ENCODE results near the gene FOCAD.
"Not testable (repeated sequence)": the region's sequence is repeated elsewhere in the genome, so short reads cannot be mapped to it uniquely, and the experiment has no call there.

FOCAD gene

DNA sequence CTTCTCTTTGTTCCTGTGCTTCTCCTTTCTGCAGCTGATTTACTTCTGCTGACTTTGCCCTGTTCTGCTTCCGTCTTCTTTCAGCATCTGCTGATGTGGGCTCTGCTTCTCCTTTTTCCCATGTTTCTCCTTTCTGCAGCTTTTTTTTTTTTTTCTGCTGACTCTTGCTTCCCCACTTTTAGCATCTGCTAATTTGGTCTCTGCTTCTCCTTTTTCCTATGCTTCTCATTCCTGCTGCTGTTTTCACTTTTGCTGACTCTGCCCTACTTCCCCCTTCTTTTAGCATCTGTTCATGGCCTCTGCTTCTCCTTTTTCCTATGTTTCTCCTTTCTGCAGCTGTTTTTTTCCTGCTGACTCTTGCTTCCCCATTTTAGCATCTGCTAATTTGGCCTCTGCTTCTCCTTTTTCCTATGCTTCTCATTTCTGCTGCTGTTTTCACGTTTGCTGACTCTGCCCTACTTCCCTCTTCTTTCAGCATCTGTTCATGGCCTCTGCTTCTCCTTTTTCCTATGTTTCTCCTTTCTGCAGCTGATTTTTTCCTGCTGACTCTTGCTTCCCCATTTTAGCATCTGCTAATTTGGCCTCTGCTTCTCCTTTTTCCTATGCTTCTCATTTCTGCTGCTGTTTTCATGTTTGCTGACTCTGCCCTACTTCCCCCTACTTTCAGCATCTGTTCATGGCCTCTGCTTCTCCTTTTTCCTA is 289.3 kb downstream of the FOCAD start:
- 40% methylated on average over 2 of the region's 2 CpGs for whole genome bisulfite sequencing (ENCODE audit: insufficient coverage)
- H3K36me3 ChIP-seq (ENCODE audit: control insufficient read depth in 4 of 4, insufficient read depth in 4 of 4, low read length in 3 of 4) = peaks cover 2 to 12% (median 8%) of the 10 kb centered on the region in 4 experiments
- CTCF ChIA-PET; H3K4me3 ChIP-seq (ENCODE audit: control insufficient read depth in 1 of 7, extremely low read depth in 1 of 7, insufficient read depth in 4 of 7, low read depth in 2 of 7, low read length in 6 of 7); H3K4me1 ChIP-seq (ENCODE audit: control extremely low read depth in 1 of 4, control insufficient read depth in 4 of 4, insufficient read depth in 4 of 4, low read length in 3 of 4); POLR2A ChIA-PET; H3K27ac ChIP-seq (ENCODE audit: insufficient read depth in 1 of 2, low read depth in 1 of 2, low read length in 2 of 2, poor library complexity in 1 of 2, severe bottlenecking in 2 of 2); H3K27me3 ChIP-seq (replicated peaks in 2 of 5; ENCODE audit: control insufficient read depth in 4 of 5, insufficient read depth in 5 of 5, low read length in 4 of 5): not testable (repeated sequence)
- peaks cover 0 to 25% (median 9%) of the 10 kb centered on the region in 5 experiments for H3K9me3 ChIP-seq (ENCODE audit: control extremely low read depth in 1 of 5, control insufficient read depth in 4 of 5, insufficient read depth in 2 of 5, low read depth in 1 of 5, low read length in 4 of 5)
- DNase-seq = peak in 2 of 3 donors; percentile 83 to 89

- Histone ChIP-seq H3K9me3 (ENCODE audit: control extremely low read depth in 1 of 5, control insufficient read depth in 4 of 5, insufficient read depth in 2 of 5, low read depth in 1 of 5, low read length in 4 of 5) (peaks cover 0 to 25% (median 9%) of the 10 kb centered on the region in 5 experiments), H3K36me3 (ENCODE audit: control insufficient read depth in 4 of 4, insufficient read depth in 4 of 4, low read length in 3 of 4) (peaks cover 2 to 13% (median 10%) of the 10 kb centered on the region in 4 experiments)
- POLR2A ChIA-PET; H3K4me3 ChIP-seq (ENCODE audit: control insufficient read depth in 1 of 7, extremely low read depth in 1 of 7, insufficient read depth in 4 of 7, low read depth in 2 of 7, low read length in 6 of 7); H3K27ac ChIP-seq (ENCODE audit: insufficient read depth in 1 of 2, low read depth in 1 of 2, low read length in 2 of 2, poor library complexity in 1 of 2, severe bottlenecking in 2 of 2); H3K27me3 ChIP-seq (replicated peaks in 2 of 5; ENCODE audit: control insufficient read depth in 4 of 5, insufficient read depth in 5 of 5, low read length in 4 of 5); H3K4me1 ChIP-seq (ENCODE audit: control extremely low read depth in 1 of 4, control insufficient read depth in 4 of 4, insufficient read depth in 4 of 4, low read length in 3 of 4); CTCF ChIA-PET: not testable (repeated sequence)
- DNase-seq = peak in 2 of 3 donors; percentile 75 to 84
- 7% methylated on average over 1 of the region's 2 CpGs for WGBS (ENCODE audit: insufficient coverage)
These were observed 290.3 kb downstream of the FOCAD start for GRCh38 chr9:20974191-20974938.

- 100% methylated on average over 1 of the region's 2 CpGs for WGBS (ENCODE audit: insufficient coverage)
- no peak overlapping the region for H3K27ac ChIP-seq (ENCODE audit: insufficient read depth in 1 of 2, low read depth in 1 of 2, low read length in 2 of 2, poor library complexity in 1 of 2, severe bottlenecking in 2 of 2)
- ChIA-PET CTCF (interaction anchor here (0.8 to 1.0 kb wide), 2 partner anchors 8 to 9 kb away, joined by 3 read pairs; no protein-coding TSS in a partner anchor), POLR2A (interaction anchor here (0.6 kb wide), 1 partner anchor 436 kb away, joined by 4 read pairs; no protein-coding TSS in a partner anchor)
- peaks cover 3 to 24% (median 16%) of the 10 kb centered on the region in 4 experiments for H3K36me3 ChIP-seq (ENCODE audit: control insufficient read depth in 4 of 4, insufficient read depth in 4 of 4, low read length in 3 of 4)
- H3K9me3 ChIP-seq (ENCODE audit: control extremely low read depth in 1 of 5, control insufficient read depth in 4 of 5, insufficient read depth in 2 of 5, low read depth in 1 of 5, low read length in 4 of 5) = peaks cover 0 to 12% (median 4%) of the 10 kb centered on the region in 5 experiments
- no peak for DNase-seq
- H3K27me3 ChIP-seq (replicated peaks in 2 of 5; ENCODE audit: control insufficient read depth in 4 of 5, insufficient read depth in 5 of 5, low read length in 4 of 5) = no peaks in the 10 kb centered on the region
- H3K4me1 ChIP-seq (ENCODE audit: control extremely low read depth in 1 of 4, control insufficient read depth in 4 of 4, insufficient read depth in 4 of 4, low read length in 3 of 4) = peaks cover 0 to 19% (median 4%) of the 10 kb centered on the region in 4 experiments
- no peak overlapping the region for H3K4me3 ChIP-seq (ENCODE audit: control insufficient read depth in 1 of 7, extremely low read depth in 1 of 7, insufficient read depth in 4 of 7, low read depth in 2 of 7, low read length in 6 of 7)
These were observed 294.2 kb downstream of the FOCAD start for GRCh38 chr9:20978249-20978648.

DNA sequence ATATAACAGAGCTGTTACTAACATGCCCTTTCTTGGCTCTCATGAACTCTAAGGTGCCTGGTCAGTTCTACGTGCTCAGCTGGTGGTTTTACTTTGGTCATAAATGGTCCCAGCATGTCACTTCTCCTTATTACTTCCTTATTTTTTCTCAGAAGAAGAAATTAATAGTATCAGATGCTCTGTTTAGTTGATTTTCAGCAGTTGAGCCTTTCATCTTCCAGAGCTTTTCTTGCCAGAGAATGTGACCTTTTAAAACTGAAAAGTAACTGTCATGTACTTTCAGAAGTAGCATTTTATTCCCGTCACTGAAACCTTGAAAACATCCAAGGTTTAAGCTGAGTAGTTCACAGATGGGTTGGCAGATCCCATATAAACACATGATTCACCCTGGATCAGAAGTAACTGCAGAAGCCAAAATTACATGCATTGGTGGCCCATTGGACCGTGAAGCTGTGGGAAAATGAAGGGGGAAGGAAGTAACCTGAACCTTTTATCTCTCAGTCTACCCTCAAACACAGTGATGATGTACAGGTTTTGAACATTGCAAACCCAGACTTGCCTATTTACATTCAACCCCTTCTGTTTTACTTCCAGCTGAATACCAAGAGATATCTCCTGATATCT is 296.9 kb downstream of the FOCAD start:
- DNase-seq = peak in 2 of 3 donors; percentile 46 to 65
- WGBS (ENCODE audit: insufficient coverage) = 80% methylated on average over 1 of the region's 3 CpGs
- Histone ChIP-seq H3K36me3 (ENCODE audit: control insufficient read depth in 4 of 4, insufficient read depth in 4 of 4, low read length in 3 of 4) (peaks cover 6 to 27% (median 16%) of the 10 kb centered on the region in 4 experiments), H3K27ac (ENCODE audit: insufficient read depth in 1 of 2, low read depth in 1 of 2, low read length in 2 of 2, poor library complexity in 1 of 2, severe bottlenecking in 2 of 2) (no peak overlapping the region), H3K27me3 (replicated peaks in 2 of 5; ENCODE audit: control insufficient read depth in 4 of 5, insufficient read depth in 5 of 5, low read length in 4 of 5) (no peaks in the 10 kb centered on the region), H3K4me3 (ENCODE audit: control insufficient read depth in 1 of 7, extremely low read depth in 1 of 7, insufficient read depth in 4 of 7, low read depth in 2 of 7, low read length in 6 of 7) (peak overlapping the region in 1 of 7 experiments; percentile 23), H3K4me1 (ENCODE audit: control extremely low read depth in 1 of 4, control insufficient read depth in 4 of 4, insufficient read depth in 4 of 4, low read length in 3 of 4) (peaks cover 0 to 19% (median 4%) of the 10 kb centered on the region in 4 experiments), H3K9me3 (ENCODE audit: control extremely low read depth in 1 of 5, control insufficient read depth in 4 of 5, insufficient read depth in 2 of 5, low read depth in 1 of 5, low read length in 4 of 5) (peaks cover 0 to 4% (median 0%) of the 10 kb centered on the region in 5 experiments)
- POLR2A ChIA-PET = no interaction called here
- CTCF ChIA-PET = interaction anchor here (1.1 to 1.3 kb wide), 2 partner anchors 10 to 32 kb away, joined by 3 read pairs; no protein-coding TSS in a partner anchor

- Histone ChIP-seq H3K9me3 (ENCODE audit: control extremely low read depth in 1 of 5, control insufficient read depth in 4 of 5, insufficient read depth in 2 of 5, low read depth in 1 of 5, low read length in 4 of 5) (no peaks in the 10 kb centered on the region), H3K4me1 (ENCODE audit: control extremely low read depth in 1 of 4, control insufficient read depth in 4 of 4, insufficient read depth in 4 of 4, low read length in 3 of 4) (peaks cover 0 to 19% (median 4%) of the 10 kb centered on the region in 4 experiments), H3K27ac (ENCODE audit: insufficient read depth in 1 of 2, low read depth in 1 of 2, low read length in 2 of 2, poor library complexity in 1 of 2, severe bottlenecking in 2 of 2) (no peak overlapping the region), H3K36me3 (ENCODE audit: control insufficient read depth in 4 of 4, insufficient read depth in 4 of 4, low read length in 3 of 4) (peaks cover 10 to 29% (median 14%) of the 10 kb centered on the region in 4 experiments), H3K27me3 (replicated peaks in 2 of 5; ENCODE audit: control insufficient read depth in 4 of 5, insufficient read depth in 5 of 5, low read length in 4 of 5) (no peaks in the 10 kb centered on the region), H3K4me3 (ENCODE audit: control insufficient read depth in 1 of 7, extremely low read depth in 1 of 7, insufficient read depth in 4 of 7, low read depth in 2 of 7, low read length in 6 of 7) (peak overlapping the region in 1 of 7 experiments; percentile 23)
- 88% methylated on average over 1 of the region's 2 CpGs for WGBS (ENCODE audit: insufficient coverage)
- ChIA-PET CTCF (interaction anchor here (1.1 to 1.3 kb wide), 2 partner anchors 10 to 31 kb away, joined by 3 read pairs; no protein-coding TSS in a partner anchor), POLR2A (no interaction called here)
- DNase-seq = no peak
These were observed 297.4 kb downstream of the FOCAD start for GRCh38 chr9:20981486-20981885.

DNA sequence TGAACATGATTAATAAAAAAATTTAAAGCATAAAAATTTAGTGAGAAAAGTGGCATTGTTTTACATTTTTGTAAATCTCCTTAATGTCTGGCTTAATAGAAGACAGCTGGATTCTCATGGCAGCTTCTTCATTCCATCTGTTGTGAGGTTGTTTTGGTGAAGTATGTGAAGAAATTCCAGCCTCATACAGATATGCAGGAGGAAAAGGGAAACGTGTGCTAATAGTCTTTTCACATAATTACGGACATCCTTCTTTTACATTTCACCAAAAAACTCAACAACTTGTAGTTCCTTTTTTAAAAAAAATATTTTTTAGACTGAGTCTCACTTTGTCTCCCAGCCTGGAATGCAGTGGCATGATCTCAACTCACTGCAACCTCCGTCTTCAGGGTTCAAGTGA is 300.4 kb downstream of the FOCAD start:
- no peak for DNase-seq
- POLR2A ChIA-PET = no interaction called here
- peaks cover 0 to 19% (median 4%) of the 10 kb centered on the region in 4 experiments for H3K4me1 ChIP-seq (ENCODE audit: control extremely low read depth in 1 of 4, control insufficient read depth in 4 of 4, insufficient read depth in 4 of 4, low read length in 3 of 4)

More for the DNA sequence above, 300.4 kb downstream of the FOCAD start:
- H3K36me3 ChIP-seq (ENCODE audit: control insufficient read depth in 4 of 4, insufficient read depth in 4 of 4, low read length in 3 of 4) = peaks cover 6 to 34% (median 11%) of the 10 kb centered on the region in 4 experiments
- CTCF ChIA-PET = interaction anchor here (1.0 kb wide), 1 partner anchor 127 kb away, joined by 5 read pairs; no protein-coding TSS in a partner anchor
- H3K27ac ChIP-seq (ENCODE audit: insufficient read depth in 1 of 2, low read depth in 1 of 2, low read length in 2 of 2, poor library complexity in 1 of 2, severe bottlenecking in 2 of 2) = no peak overlapping the region
- no peaks in the 10 kb centered on the region for H3K27me3 ChIP-seq (replicated peaks in 2 of 5; ENCODE audit: control insufficient read depth in 4 of 5, insufficient read depth in 5 of 5, low read length in 4 of 5)
- no peaks in the 10 kb centered on the region for H3K9me3 ChIP-seq (ENCODE audit: control extremely low read depth in 1 of 5, control insufficient read depth in 4 of 5, insufficient read depth in 2 of 5, low read depth in 1 of 5, low read length in 4 of 5)
- 100% methylated on average over 1 of the region's 3 CpGs for WGBS (ENCODE audit: insufficient coverage)
- no peak overlapping the region for H3K4me3 ChIP-seq (ENCODE audit: control insufficient read depth in 1 of 7, extremely low read depth in 1 of 7, insufficient read depth in 4 of 7, low read depth in 2 of 7, low read length in 6 of 7)
